HG03565 (cell line): ENCODE data around the gene UMODL1.

Source experiments
- ATAC-seq: cut with Tn5 transposase; IDR thresholded peaks from one replicate; pipeline ENCODE4 v1.9.1; 2021; ENCODE audit warnings: mild to moderate bottlenecking, moderate library complexity; ENCODE audit not compliant: unreplicated experiment

Gene UMODL1

DNA sequence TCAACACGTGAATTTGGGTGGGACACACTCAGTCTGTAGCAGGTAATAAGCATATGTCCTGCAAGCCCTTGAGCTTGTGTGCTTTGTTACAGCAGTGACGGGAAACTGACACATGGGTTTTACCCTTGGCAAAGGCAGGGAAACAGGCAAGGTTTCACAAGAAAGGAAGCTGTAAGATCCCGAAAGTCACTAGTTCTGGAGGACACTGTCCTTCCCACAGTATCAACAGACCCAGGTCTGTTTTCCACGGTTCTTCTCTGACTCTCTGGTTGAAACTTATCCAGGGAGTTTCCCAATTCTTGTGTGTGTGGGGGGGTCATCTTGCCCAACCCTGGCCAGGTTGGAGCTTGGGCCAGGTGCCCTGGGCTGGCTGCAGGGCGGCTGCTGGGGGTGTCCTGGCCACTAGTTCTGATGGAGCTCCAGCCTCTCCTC lies 31.6 kb upstream of the UMODL1 start:
- ATAC-seq = no peak

DNA sequence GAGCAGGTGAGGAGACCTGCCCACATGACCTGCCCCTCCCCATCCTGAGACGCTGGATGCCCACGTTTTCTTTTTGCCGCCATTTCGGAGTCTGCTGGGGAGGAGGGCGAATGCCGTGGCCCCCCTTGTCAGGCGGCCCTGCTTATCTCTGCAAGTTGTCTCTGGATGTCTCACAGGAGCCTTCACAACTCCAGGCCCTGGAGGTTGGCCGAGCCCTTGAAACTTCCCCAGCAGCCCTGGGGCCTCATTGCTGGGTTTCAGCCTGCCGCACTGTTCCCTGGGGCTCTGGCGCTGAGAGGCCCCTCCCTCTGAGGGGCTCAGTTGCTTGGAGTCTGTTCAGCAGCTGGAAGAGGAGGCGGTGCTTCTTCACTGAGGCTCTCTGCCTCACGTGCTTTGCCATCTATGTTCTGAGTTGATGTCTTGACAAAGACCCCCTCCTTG lies 31.2 kb upstream of the UMODL1 start:
- ATAC-seq = no peak

DNA sequence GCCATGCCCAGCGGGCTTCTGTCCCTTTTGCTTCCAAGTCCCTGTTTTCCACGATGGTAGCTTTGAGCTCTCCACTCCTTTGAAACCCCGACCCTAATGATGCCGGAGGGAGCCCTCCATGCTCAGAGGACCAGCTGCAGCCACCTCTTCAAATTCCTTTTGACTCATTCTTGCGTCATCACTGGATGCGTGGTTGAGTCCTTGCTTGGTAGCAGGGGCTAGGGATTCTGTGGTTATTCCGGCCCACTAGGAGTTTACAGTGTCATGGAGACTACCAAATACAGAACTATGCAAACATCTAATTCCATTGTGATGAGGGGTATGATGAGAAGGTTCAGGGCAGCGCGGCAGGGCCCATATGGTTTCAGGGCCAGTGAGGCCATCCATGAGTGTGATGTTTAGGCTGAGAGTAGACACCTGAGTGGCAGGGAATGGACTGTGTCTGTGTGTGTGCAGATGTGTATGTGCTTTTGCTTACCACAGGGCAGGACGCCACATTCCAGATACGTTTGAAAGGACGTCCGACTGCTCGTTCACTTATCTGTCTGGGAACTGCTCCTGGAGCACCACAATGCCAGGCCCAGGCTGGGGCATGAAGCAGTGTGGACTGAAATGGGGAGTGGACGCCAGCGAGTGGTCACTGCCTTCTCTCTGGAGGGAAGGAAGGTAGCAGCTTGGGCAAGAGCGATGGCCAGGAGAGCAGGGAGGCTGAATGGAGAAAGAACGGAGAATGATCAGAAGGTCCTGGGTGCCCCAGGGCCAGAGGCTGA lies 30.5 kb upstream of the UMODL1 start:
- ATAC-seq = no peak

DNA sequence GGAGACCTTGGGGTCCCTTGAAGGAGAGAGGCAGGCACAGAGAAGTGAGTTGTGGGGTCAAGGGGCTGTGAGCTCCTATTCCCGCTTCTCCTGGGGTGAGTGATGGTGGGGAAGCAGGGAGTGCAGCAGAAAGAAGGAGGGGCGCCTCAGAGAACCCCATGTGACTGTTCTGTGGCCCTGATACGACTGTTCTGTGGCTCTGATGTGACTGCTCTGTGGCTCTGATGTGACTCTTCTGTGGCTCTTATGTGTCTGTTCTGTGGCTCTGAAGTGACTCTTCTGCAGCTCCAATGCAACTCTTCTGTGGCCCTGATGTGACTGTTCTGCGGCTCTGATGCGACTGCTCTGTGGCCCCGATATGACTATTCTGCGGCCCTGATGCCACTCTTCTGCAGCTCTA lies 29.9 kb upstream of the UMODL1 start:
- no peak for ATAC-seq

DNA sequence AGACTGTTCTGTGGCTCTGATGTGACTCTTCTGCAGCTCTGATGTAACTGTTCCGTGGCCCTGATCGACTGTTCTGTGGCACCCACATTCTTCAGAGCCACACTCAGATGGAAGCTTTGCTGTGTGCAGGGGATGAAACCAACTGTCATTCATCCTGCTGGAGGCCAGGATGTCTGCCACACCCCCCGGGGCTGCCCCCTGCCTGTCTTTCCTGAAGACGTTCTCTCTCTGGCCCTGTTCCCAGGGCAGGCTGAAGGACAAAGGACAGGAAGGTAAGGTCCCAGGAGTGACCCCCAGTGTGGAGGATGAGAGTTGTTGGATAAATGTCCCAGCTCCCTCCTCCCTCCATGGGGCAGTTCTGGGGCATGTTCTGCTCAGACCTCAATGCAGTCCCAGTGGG lies 29.4 kb upstream of the UMODL1 start:
- no peak for ATAC-seq

DNA sequence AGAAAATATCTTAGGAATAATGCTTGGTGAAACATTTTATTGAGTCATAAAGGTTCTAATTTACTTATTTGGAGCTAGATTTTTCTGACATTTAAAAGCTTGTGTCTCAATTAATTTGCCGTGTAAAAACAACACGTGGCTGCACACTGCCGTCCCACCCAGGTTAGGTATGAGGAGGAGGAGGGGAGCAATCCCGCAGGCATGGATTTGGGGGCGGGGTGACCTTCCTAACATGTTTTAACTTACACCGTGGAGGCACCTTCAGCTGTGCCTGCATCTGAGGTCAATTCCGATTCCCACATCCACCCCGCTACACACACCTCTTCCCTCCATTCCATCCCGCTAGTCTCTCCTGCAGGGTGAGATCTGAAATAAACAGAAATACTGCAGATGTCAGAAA lies 28.5 kb upstream of the UMODL1 start:
- ATAC-seq = no peak

DNA sequence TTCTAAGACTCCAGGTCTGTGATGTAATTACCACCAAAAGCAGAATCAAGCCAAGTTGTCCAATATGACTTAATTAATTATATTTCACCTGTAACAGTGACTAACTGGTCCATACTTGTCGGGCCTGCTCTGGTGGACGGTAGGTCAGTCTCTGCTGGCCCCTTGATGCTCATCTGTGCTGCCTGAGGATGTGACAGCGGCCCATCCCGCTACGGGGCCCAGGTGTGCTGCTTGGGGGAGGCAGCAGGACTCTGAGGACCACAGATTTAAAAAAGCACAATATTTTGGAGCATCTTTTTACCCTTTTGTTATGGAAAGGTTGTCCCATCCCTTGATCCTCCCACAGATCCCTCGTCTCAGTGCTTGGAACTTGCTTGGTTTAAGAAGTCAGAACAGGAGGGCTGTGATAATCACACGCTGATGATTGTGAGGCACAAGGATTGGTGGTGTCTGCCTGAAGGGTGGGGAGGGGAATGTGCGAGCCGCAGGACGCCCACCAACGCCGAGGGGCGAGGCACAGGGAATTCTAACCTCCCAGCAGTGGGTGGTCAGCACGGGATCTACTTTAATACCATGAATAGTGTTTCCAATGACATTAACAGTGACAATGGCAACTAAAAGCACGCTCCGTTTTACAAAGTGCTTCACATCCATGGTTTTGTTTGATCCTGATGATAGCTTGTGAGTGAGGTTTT lies 27.8 kb upstream of the UMODL1 start:
- ATAC-seq = no peak

DNA sequence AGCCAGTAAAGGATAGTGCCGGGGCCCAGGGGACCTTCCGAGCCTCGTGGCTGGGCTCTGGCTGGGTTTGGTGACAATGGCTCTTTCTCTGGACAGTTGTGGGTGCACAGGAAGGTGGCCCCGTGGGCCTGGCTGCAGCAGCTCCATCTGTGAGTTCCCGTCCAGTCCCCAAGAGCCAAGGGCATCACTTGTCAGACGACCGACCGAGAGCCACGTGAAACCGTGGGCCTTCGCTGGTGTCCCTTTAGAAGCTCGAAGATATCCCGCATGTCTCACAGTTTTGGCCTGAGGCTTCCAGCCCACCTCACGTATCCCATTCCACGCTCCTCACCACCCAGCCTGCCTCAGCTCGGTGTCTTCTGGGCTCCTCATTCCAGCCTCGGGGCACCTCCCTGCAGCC lies 27.2 kb upstream of the UMODL1 start:
- ATAC-seq = no peak

DNA sequence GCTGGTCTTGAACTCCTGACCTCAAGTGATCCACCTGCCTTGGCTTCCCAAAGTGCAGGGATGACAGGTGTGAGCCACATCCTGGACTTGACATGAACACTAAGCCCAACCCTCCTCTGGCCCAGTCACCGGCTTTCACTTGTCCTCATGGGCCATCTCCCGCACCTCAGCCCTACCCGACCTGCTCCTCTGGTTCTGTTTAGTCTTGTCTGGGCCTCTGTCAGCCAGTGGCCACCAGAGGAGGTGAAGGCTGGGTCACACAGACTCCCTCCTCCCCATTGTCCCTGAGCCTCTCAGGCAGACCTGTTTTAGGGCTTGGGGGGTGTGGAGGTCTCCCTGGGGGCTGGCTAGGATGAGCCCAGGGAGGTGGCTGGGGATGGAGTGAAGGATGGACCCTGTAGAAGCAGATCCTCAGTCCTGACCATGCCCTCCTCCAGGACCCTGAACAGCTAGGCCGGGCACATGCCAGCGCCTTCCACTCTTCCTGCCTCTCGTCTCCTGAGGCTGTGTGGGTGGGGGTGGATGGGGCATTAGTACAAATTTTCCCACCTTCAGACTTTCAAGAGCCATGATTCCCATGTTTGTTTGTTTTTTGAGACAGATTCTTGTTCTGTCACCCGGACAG lies 26.1 kb upstream of the UMODL1 start:
- no peak for ATAC-seq

DNA sequence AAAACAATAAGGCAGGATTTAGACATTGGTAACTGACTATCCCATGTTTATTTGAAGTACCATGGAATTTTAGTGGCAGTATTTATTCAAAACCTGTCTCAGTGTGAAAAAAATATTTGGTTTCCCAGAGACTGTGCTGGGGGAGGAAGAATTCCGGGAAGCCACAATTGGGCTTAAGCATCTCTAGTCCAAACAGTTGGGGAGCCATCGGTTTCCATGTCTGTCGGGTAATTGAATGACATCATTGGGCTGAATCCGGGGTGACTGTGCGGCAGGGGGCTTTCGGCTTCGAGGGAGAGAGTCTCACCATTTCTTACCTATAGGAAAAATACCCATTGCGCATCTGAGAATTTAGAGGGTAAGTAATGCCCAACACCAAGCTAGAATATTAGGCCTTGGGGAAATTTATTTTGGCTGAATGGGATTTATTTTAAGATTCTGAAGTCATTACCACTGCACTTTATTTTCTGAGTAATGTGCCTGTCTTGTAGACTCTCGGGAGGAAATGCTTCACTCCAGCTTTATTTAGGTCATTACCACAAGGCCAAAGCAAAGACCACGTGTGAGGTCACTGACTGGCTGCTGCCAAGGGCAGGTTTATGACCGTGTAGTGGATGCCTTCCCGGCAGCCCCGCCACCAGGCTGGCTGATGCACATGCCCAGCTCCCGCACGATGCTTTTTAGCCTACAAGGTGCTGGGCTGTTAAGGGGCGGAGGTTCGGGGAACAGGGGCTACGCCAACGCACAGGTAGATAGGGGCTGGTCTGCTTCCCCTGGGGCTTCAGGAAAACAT lies 23.1 kb upstream of the UMODL1 start:
- no peak for ATAC-seq

DNA sequence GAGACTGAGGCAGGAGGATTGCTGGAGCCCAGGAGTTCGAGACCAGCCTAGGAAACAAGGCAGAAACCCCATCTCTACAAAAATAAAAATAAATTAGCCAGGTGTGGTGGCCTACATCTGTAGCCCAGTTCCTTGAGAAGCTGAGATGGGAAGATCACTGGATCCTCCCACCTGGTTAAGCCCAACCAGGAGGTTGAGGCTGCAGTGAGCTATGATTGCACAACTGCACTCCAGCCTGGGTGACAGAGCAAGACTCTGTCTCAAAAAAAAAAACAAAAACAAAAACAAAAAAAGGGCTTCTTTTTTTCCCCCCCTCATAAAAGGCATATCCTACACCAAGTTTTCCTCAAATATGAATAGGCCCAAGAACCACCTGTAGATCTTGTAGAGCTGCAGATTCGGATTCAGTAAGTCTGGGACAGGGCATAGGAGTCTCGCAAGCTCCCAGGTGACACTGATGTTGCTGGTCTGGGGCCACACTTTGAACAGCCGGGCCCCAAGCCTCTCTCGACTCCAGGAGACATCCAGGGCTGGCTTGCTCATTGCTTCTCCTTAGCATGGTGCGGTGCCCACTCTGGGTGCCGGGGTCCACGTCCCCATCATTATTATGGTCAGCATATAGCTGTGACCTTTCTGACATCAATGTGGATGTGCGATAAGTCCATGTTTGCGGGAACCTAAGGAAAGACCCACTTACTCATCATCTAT lies 22.1 kb upstream of the UMODL1 start:
- no peak for ATAC-seq

DNA sequence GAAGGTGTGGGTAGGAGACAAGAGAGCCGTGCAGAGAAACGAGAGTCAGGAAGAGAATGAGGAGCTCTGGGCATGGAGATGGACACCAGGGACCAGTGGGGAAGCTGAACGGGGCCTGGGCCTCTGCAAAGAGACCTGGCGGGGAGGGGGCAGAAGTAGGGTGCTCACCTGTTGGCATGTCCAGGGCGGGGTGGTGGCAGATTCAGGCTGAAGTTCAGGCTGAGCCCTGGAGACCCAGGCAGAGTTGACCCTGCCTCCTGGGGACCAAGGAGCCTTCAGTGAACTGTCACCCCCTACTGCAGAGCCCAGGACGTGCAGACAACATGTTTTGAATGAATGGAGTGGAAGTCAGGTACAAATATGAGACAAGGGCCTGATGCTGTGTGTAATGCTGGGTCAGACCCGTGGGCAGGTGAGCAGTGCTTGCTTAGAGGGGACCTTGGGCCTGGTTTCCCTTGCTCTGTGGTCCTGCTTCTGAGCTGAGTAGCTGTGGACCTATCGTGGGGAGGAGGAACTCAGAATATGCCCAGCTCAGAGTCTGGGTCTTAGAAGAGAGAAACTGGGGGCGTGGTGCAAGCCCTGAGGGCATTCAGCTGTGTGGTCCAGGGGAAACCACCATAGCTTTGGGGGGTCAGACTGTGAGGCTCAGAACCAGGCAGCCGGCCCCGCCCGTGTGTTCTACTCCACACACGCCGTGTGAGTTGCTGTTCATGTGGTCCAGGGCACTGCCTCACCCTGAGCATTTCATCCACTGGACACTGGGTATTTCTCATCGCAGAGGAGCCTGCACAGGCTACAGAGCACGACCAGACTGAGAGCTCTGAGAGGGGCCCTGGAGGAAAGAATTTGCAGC lies 21.3 kb upstream of the UMODL1 start:
- no peak for ATAC-seq

DNA sequence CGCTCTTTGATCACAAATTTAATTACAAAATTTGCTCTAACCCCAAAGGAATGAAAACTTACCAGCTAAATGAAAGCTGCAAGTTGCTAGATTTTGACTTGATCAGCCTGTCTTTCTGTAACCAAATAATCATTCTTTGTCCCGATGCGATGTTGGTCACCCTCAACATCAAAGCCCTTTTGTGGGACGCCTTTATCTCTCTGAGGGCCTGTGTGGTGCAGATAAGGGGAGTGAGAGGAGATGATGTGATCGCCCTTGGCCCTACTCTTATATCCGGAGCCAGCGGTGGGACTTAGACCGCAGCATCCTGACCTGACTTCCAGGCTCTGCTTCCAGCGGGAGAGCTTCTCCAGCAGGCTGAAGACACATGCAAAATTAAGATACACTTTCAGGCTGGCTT lies 19.3 kb upstream of the UMODL1 start:
- ATAC-seq = no peak

DNA sequence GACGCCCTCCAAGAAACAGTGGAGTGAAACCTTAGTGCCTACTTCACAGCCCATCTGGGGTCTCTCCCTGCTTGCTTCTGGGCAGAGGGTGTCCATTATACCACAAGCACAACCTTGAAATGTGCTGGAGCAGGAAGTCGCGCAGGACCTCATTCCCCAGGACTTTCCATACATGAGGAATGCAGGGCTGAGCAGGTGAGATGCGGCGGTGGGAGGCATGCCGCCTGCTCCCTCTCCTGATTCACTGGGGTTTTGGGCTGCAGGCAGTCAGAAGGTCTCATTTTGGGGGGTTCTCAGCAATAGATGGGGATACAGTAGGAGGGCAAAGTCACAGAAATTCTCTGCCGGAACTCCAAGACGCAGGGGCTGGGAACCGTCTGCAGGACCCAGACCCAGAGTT lies 15.7 kb upstream of the UMODL1 start:
- no peak for ATAC-seq

DNA sequence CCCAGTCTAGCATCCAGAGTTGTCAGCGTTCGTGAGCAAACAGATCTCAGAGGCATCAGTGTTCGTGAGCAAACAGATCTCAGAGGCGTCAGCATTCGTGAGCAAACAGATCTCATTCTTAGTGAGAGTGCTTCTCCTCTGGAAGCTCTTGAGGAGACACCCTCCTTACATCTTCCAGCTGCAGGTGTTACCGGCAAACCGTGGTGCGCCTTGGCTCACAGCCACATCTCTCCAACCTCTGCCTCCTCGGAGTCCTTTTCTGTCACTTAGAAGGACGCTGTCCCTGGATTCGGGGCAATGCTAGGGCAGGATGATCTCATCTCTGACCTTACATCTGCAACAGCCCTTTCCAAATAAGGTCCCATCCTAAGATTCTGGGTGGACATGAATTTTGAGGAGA lies 14.6 kb upstream of the UMODL1 start:
- no peak for ATAC-seq

DNA sequence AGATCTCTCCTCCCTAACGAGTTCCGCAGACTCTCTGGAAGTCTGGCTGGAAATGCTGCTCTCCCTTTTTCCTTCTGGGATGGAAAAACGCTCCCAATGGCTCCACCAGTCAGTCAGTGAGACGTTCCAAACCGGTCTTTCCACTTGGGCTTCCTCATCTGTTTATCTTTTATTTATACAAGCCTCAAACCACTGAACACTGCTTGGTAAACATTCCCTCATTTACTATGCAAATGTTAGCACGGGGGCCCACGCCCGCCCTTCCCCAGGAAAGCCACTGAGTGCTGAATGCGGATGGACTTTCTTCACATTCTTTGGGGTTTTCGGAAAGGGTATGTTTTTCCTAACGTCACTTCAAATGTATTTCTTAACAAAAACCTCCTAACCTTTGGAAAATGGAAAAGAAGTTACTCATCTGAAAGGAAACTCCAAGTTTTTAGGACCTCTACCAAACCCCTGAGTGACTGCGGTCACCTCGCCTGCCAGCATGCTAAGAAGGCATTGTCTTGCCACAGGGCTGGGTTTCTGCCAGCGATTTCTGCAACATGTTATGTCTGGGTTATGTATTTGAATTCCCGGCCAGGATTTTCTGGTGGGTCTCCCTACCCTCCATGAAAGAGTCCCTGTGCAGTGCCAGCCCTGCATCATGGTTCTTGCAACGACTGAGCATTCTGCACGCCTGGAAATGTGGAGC lies 14.0 kb upstream of the UMODL1 start:
- no peak for ATAC-seq

DNA sequence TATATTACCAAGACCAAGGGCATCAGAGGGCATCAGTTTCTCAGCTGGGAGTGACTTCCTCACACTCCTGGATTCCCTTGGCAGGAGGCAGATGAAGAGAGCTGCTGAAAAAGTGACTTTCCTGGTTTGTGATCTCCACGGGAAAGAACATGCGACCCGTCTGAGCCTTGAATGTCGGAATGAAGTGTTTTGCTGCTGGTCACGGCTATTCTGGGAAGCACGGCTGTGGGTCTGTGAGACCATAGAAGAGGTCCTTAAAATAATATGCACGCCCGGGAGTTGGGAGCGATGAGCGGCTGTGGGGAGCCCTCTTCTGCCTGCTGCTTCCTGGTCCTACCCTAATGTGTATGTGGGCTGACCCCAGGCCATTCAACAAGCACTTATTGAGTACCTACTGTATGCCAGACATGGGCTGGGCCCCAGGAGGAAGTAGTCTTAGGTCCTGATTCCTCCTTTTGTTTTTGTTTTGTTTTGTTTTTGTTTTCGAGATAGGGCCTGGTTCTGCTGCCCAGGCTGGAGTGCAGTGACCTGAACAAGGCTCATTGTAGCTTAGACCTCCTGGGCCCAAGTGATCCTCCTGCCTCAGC lies 13.2 kb upstream of the UMODL1 start:
- no peak for ATAC-seq

DNA sequence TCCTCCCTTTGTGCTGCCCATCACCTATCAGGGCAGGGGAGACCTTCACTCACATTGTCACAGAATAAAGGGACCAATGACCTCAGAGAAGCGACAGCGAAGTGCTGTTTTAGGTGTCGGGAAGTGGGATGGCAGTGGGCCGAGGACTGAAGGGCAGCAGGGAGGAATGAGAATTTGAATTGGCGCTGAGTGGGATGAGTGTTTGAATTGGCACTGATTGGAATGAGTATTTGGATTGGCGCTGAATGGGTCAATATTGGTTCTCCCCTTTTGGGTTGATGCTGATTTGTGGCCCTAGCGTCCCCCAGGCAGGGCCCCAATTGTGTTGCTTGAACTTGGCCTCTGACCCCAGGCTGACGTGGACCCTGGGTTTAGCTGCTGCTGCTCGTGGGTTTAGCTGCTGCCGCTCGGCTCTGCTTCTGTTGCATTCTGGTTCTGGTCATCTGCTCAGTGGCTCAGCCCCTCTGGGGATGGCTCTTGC lies 12.4 kb upstream of the UMODL1 start:
- ATAC-seq = no peak

DNA sequence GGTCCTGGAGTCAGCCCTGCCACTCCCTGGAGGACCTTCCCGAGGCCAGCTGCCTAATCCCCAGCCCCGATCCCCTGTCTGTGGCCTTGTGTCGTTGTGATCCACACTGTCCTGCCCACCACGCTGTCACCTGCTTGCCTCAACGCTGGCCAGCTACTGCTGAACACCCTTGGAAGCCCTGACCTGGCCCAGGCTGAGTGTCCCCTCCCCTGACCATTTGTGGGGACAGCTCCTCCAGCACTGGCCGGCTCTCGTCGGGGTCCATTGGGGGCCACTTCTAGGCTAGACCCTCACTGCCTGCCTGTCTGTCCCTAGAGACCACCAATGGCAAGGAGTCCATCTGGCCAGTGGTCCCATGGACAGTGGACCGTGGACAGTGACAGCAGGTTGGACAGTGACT lies 12.0 kb upstream of the UMODL1 start:
- ATAC-seq = no peak
